ENCODE measurements around the gene TTI1.

DNA sequence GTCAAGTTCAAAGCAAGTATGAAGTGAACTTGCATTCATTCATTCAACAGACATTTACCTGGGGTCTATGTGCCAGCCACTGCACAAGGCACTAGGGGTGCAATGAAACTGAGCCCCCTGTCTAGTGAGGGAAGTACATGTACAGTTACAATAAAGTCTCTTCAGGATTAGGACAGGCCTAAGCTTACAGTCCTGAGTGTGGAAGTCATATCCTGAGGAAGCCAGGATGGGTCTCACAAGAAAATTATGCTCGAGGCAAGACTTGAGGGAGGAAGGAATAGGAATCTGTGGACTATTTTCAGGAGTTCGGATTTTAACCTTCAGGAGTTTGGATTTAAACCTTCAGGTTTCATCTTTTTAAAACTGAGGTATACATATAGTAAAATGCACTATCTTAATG is 19.4 kb downstream of the TTI1 start:
- TF ChIP-seq POLR2A (IDR thresholded peaks at IDR 0.05), result no peak
- TF ChIP-seq, protein P1, sequence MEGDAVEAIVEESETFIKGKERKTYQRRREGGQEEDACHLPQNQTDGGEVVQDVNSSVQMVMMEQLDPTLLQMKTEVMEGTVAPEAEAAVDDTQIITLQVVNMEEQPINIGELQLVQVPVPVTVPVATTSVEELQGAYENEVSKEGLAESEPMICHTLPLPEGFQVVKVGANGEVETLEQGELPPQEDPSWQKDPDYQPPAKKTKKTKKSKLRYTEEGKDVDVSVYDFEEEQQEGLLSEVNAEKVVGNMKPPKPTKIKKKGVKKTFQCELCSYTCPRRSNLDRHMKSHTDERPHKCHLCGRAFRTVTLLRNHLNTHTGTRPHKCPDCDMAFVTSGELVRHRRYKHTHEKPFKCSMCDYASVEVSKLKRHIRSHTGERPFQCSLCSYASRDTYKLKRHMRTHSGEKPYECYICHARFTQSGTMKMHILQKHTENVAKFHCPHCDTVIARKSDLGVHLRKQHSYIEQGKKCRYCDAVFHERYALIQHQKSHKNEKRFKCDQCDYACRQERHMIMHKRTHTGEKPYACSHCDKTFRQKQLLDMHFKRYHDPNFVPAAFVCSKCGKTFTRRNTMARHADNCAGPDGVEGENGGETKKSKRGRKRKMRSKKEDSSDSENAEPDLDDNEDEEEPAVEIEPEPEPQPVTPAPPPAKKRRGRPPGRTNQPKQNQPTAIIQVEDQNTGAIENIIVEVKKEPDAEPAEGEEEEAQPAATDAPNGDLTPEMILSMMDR (IDR thresholded peaks at IDR 0.05 in 4 of 5, conservative IDR thresholded peaks at IDR 0.05 in 1 of 5), result no peak
